ENCODE measurements around the gene OSBPL3. TPM values are rescaled to one million over a fixed set of nuclear protein-coding genes. Genes with fewer than 3 reads are reported as not detected.

OSBPL3 gene
- 9.9 and 10.6 TPM in 2 replicates for total RNA-seq

GRCh38 chr7:24979863-24980533, at the start of gene OSBPL3:
TSS of gene OSBPL3 (minus strand) at chr7:24980178. CDS start at chr7:24892472, 87,706 bp downstream.

GRCh38 chr7:24757353-24758275, 222.4 kb downstream of the OSBPL3 start, which contains the start of gene GSDME:
TSS of gene GSDME (minus strand) at chr7:24757464. CDS start at chr7:24749774, 7,690 bp downstream.

Other genes with a start within 250 kb of the OSBPL3 start
- gene GSDME, start 222.7 kb downstream of the OSBPL3 start, total RNA-seq = 23.6 and 24.3 TPM in 2 replicates
- 32.3 and 37.5 TPM in 2 replicates for gene CYCS, start 145.1 kb upstream of the OSBPL3 start, total RNA-seq
- gene NPVF, start 248.3 kb upstream of the OSBPL3 start, total RNA-seq = not detected in 2 replicates

Measured in aortic smooth muscle cell (primary cell).